Colonic mucosa (tissue), 4 donors: ENCODE data around the gene KCNJ4. TPM values are rescaled to one million over a fixed set of nuclear protein-coding genes. Genes with fewer than 3 reads are reported as not detected.

Experiments
- DNase-seq: peaks from one replicate; pipeline ENCODE4 v3.0.0-alpha.2; 2020
- H3K27ac ChIP-seq: fragments of 200-600 bp; one replicate; pipeline ENCODE4 v1.8.0; 2021
- H3K27me3 ChIP-seq: fragments of 200-600 bp; one replicate; pipeline ENCODE4 v1.8.0; 2021
- H3K36me3 ChIP-seq: fragments of 200-600 bp; one replicate; pipeline ENCODE4 v1.8.0; 2021
- H3K4me1 ChIP-seq: fragments of 200-600 bp; one replicate; pipeline ENCODE4 v1.8.0; 2021; ENCODE audit warnings: mild to moderate bottlenecking
- H3K4me3 ChIP-seq: fragments of 200-600 bp; one replicate; pipeline ENCODE4 v1.8.0; 2021
- H3K9ac ChIP-seq, 2 donors: one replicate each; pipeline ENCODE4 v1.7.0; 2013; ENCODE audit warnings: control low read depth in 2 of 2, low read depth in 2 of 2, low read length in 2 of 2
- H3K9me3 ChIP-seq: fragments of 200-600 bp; one replicate; pipeline ENCODE4 v1.8.0; 2021
- CTCF ChIP-seq: fragments of 200-600 bp; IDR thresholded peaks from one replicate; pipeline ENCODE4 v1.8.0; 2022; ENCODE audit warnings: antibody characterized with exemption, mild to moderate bottlenecking
- intact Hi-C: fragments of 100-400 bp; cut with DNase I; formaldehyde crosslinking; loops from one replicate; pipeline ENCODE4 v1.14.1; 2022
- total RNA-seq, 2 donors: library from RNA; stranded (reverse); fragmentation: NEBNext Ultra II Directional in 1 of 2; extraction: Animal tissue kit (Norgen Biotek cat#: 25700) in 1 of 2; gene quantifications; one replicate each; pipeline ENCODE4 v1.2.1, GENCODE V29; 2021
- donor health status: healthy.
- donor health status: DM: no; HTN: no; CAD: no.
- donor health status: DM: no; HTN: no; CAD: no.

KCNJ4 gene
- total RNA-seq, 2 donors from 2014 or later, result not detected

- Histone ChIP-seq H3K4me3 (no peak overlapping the region), H3K27ac (no peak overlapping the region), H3K36me3 (no peaks in the 10 kb centered on the region), H3K27me3 (no peaks in the 10 kb centered on the region), H3K9me3 (no peaks in the 10 kb centered on the region), H3K4me1 (no peaks in the 10 kb centered on the region), H3K9ac (no peak overlapping the region)
- DNase-seq, result no peak
- intact Hi-C loops, result loop anchor here (5.0 kb wide), 1 partner anchor 152 kb away; the partner anchor contains the start of gene DMC1
- TF ChIP-seq CTCF, result no peak
Measured at GRCh38 chr22:38419858-38420160, 35.2 kb downstream of the KCNJ4 start.

DNA sequence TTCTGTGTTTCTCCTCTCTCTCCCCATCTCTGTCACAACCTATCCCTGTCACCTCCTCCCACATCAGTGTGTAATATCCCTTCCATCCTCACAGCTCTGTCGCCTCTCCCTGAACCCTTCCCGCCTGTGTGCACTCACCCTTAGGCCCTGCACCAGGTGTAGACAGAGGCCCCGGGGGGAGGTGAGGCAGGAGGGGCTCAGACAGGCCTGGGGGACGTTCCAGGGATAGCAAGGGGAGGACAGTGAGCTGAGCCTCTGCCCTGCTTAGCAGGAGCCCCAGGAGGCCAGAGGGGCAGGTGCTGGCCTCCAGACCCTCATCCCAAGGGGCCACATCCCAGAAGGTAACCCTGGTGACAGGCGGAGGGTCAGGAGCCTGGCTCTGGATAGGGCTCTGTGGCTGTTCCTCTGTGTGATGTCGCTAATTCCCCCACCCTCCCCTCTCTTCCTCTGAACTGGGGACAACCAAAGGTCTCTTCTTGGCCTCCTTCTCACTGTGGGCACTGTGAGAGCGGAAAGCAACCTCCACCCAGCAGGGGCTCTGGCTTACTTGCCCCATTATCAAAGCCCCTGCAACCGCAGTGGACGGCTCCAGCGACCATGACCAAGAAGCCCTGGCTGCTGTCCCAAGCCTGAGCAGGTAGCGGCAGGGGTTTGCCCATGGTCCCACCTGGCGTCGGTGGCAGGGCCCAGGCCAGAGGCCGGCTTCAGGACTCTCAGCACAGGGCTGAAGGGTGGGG lies 35.7 kb downstream of the KCNJ4 start:
- Histone ChIP-seq H3K27ac (no peak overlapping the region), H3K36me3 (no peaks in the 10 kb centered on the region), H3K4me1 (no peaks in the 10 kb centered on the region), H3K27me3 (no peaks in the 10 kb centered on the region), H3K9me3 (no peaks in the 10 kb centered on the region), H3K9ac (no peak overlapping the region), H3K4me3 (no peak overlapping the region)
- no peak for TF ChIP-seq CTCF
- intact Hi-C loops, result loop anchor here (5.0 kb wide), 1 partner anchor 153 kb away; the partner anchor contains the start of gene DMC1
- DNase-seq, result no peak

GRCh38 chr22:38418589-38418988 lies 36.4 kb downstream of the KCNJ4 start:
- Histone ChIP-seq H3K27ac (no peak overlapping the region), H3K27me3 (no peaks in the 10 kb centered on the region), H3K4me3 (no peak overlapping the region), H3K9ac (no peak overlapping the region), H3K36me3 (no peaks in the 10 kb centered on the region), H3K9me3 (no peaks in the 10 kb centered on the region), H3K4me1 (no peaks in the 10 kb centered on the region)
- intact Hi-C loops, result loop anchor here (5.0 kb wide), 1 partner anchor 154 kb away; the partner anchor contains the start of gene DMC1
- no peak for TF ChIP-seq CTCF
- no peak for DNase-seq

DNA sequence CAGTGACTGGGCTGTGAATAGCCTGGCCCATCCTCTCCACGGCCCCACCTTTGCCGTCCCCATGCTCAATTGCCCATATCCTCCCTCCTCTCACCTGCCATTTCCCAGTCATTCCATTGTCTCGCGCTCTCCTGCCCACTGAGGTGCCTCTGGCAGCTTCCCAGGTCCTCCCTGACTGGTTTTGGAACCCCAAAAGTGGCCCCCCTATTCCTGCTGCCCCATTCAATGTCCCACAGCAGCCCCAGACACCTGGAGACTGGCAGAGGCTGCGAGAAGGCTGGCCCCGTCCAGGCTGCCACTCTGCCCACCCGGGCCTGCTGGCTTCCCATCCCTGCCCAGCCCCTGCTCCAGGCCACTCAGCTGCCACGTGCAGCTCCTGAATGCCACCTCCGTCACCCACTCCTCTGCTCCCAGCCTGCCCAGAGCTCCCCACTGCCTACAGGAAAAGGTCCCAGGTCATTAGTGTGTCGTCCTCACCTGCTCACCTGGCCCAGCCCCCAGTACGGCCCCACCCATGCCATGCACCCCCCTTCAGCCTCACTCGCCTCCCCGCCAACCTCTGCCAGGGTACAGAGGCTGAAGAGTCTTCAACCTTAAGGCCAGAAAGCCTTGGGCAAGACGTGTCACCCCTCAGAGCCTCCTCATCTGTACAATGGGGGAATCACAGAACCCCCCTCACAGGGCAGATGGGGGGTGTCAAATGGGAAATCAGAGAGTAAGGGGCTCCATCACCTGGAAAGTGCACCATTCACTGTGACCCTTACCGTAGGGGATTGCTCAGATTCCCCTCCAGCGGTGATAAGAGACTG lies 37.5 kb downstream of the KCNJ4 start:
- Histone ChIP-seq H3K27ac (no peak overlapping the region), H3K4me3 (no peak overlapping the region), H3K27me3 (no peaks in the 10 kb centered on the region), H3K4me1 (peaks cover 7% of the 10 kb centered on the region), H3K9me3 (no peaks in the 10 kb centered on the region), H3K36me3 (no peaks in the 10 kb centered on the region), H3K9ac (no peak overlapping the region)
- no peak for TF ChIP-seq CTCF
- intact Hi-C loops, result loop anchor here (5.0 kb wide), 1 partner anchor 155 kb away; the partner anchor contains the start of gene DMC1
- no peak for DNase-seq

GRCh38 chr22:38416621-38417251 lies 38.3 kb downstream of the KCNJ4 start:
- no peaks in the 10 kb centered on the region for H3K9me3 ChIP-seq
- no peak for TF ChIP-seq CTCF
- no peak overlapping the region for H3K4me3 ChIP-seq
- no peak overlapping the region for H3K9ac ChIP-seq
- no peak for DNase-seq
- no peak overlapping the region for H3K27ac ChIP-seq
- H3K4me1 ChIP-seq, result peaks cover 8% of the 10 kb centered on the region
- no peaks in the 10 kb centered on the region for H3K27me3 ChIP-seq
- no peaks in the 10 kb centered on the region for H3K36me3 ChIP-seq
- intact Hi-C loops, result loop anchor here (5.0 kb wide), 1 partner anchor 156 kb away; the partner anchor contains the start of gene DMC1
